HUES48 (cell line): ENCODE data around the gene ELF5.

Experiments used
- H3K27ac ChIP-seq: one replicate; pipeline ENCODE4 v1.7.0; 2013; ENCODE audit warnings: low read depth, low read length, inconsistent platforms
- H3K27me3 ChIP-seq: 2 replicates; pipeline ENCODE4 v1.6.1; 2013; ENCODE audit warnings: mild to moderate bottlenecking, low read length; ENCODE audit not compliant: control insufficient read depth, insufficient read depth
- H3K36me3 ChIP-seq: 2 replicates; pipeline ENCODE4 v1.6.1; 2013; ENCODE audit warnings: low read length; ENCODE audit not compliant: control insufficient read depth, insufficient read depth
- H3K4me1 ChIP-seq: 2 replicates; pipeline ENCODE4 v1.6.1; 2013; ENCODE audit warnings: mild to moderate bottlenecking, low read length; ENCODE audit not compliant: control insufficient read depth, insufficient read depth
- H3K4me3 ChIP-seq: 2 replicates; pipeline ENCODE4 v1.5.1; 2013; ENCODE audit warnings: mild to moderate bottlenecking, low read depth, low read length
- H3K9ac ChIP-seq: 2 replicates; pipeline ENCODE4 v1.6.1; 2013; ENCODE audit warnings: mild to moderate bottlenecking, low read depth, low read length, moderate library complexity
- H3K9me3 ChIP-seq: 2 replicates; pipeline ENCODE4 v1.6.1; 2013; ENCODE audit warnings: low read length; ENCODE audit not compliant: control insufficient read depth, insufficient read depth

The ELF5 gene

DNA sequence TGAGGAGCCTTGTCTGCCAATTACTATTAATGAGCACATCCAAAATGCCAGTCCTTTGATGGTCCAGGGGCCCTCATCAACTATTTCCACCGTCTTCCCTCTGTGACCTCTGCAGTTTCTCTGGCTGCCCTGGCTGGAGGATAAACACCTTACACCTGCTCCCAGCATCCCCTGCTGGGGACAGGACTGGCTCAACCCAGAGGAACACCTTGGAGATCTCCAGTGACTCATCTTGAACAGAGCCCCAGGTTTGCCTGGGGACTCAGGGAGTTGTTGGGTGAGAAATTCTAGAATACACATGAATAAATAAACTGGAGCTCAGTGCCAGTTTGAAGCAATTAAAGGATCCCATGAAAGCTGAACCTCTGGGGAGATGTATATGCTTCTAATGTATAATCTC, 24.0 kb upstream of the ELF5 start:
- Histone ChIP-seq H3K36me3 (no peaks in the 10 kb centered on the region), H3K4me1 (no peaks in the 10 kb centered on the region), H3K27me3 (no peaks in the 10 kb centered on the region), H3K9ac (no peak overlapping the region), H3K27ac (no peak overlapping the region), H3K9me3 (no peaks in the 10 kb centered on the region), H3K4me3 (no peak overlapping the region)

DNA sequence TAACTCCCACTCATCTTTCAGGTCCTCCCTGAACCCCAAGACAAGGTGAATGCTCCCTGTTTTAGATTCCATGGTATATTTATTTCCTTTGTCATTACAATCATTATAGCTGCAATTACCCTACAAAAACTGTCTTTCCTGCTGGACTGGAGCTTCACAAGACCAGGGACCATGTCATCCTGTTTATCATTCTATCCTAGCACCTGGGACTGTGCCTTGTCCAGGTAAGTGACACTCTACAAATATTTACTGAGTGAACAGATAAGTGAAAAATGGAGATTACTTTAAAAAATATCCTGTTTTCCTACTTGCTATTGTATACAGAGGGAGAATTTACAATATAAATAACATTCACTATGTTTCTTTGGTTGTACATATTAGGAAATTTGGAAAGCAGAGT, 22.5 kb upstream of the ELF5 start:
- no peak overlapping the region for H3K27ac ChIP-seq
- H3K4me3 ChIP-seq: no peak overlapping the region
- H3K27me3 ChIP-seq: no peaks in the 10 kb centered on the region

DNA sequence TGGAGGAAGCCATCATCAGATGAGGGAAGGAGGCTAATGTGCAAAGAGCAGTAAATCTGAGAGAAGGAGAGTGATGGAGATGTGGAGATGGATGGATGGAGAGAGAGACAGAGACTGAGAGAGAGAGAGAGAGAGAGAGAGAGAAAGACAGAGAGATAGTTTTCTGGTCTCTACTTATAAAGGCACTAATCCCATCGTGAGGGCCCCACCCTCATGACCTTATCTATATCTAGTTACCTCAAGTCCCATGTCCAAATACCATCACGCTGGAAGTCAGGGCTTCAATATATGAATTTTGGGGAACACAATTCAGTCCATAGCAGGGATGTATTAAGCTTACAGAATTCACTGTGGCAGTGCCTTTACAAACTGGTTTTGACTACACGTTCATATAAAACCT, 21.2 kb upstream of the ELF5 start:
- Histone ChIP-seq H3K27me3 (no peaks in the 10 kb centered on the region), H3K27ac (no peak overlapping the region), H3K36me3 (no peaks in the 10 kb centered on the region), H3K9me3 (no peaks in the 10 kb centered on the region), H3K4me3 (no peak overlapping the region), H3K4me1 (no peaks in the 10 kb centered on the region), H3K9ac (no peak overlapping the region)

More for the DNA sequence above, 22.5 kb upstream of the ELF5 start:
- H3K9me3 ChIP-seq: no peaks in the 10 kb centered on the region
- H3K9ac ChIP-seq: no peak overlapping the region
- H3K4me1 ChIP-seq: no peaks in the 10 kb centered on the region
- no peaks in the 10 kb centered on the region for H3K36me3 ChIP-seq

DNA sequence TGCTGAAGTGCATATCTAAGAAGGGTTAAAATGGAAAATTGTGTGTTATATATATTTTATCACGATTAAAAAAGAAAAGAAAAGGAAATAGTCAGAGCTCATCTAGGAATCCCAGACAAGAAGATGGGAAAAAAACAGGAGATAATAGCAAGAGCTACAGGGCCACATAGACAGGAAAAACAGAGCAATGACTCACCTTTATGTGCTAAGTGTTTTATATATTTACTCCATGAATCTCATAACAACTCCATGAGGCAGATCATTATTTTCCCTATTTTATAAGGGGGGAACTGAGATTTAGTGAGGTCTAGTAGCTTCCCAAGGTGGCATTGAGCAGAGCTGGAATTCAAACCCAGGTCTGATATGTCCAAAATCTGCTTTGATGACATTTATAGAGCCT, 18.1 kb upstream of the ELF5 start:
- Histone ChIP-seq H3K4me3 (no peak overlapping the region), H3K27ac (no peak overlapping the region), H3K9ac (no peak overlapping the region), H3K4me1 (no peaks in the 10 kb centered on the region), H3K27me3 (no peaks in the 10 kb centered on the region), H3K36me3 (no peaks in the 10 kb centered on the region), H3K9me3 (no peaks in the 10 kb centered on the region)

DNA sequence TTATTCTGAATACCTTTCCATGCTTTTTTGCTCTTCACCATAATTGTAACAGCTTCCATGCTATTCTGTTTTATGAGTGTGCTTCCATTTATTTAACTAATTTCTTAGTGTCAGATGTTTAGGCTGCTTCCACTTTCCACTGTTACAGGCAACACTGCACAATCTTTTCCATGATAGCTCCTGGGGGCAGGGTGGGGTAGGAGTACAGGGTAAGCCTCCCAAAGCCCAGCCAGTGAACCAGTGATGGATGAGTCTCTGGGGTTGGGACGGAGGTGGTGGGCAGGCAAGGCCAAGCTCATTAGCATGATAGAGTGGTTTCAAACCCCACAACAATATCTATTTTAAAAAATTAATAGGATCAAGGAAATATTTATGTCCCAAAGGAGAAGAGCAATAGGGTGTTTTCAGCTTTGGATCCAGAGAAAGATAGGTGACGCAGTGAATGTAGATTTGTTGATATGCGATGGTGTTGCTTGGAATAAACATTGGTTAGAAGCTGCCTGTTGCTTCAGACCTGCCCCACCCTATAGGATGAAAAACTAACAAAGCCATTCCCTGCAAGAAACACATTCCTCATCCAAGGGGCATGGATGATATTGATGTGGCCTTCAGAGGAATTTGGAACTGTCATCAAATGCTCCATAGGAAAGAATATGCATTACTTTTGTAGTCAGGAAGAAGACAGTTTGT, 17.1 kb upstream of the ELF5 start:
- H3K9me3 ChIP-seq: no peaks in the 10 kb centered on the region
- no peak overlapping the region for H3K4me3 ChIP-seq
- no peak overlapping the region for H3K9ac ChIP-seq
- no peak overlapping the region for H3K27ac ChIP-seq
- H3K4me1 ChIP-seq: no peaks in the 10 kb centered on the region
- H3K27me3 ChIP-seq: no peaks in the 10 kb centered on the region
- no peaks in the 10 kb centered on the region for H3K36me3 ChIP-seq

DNA sequence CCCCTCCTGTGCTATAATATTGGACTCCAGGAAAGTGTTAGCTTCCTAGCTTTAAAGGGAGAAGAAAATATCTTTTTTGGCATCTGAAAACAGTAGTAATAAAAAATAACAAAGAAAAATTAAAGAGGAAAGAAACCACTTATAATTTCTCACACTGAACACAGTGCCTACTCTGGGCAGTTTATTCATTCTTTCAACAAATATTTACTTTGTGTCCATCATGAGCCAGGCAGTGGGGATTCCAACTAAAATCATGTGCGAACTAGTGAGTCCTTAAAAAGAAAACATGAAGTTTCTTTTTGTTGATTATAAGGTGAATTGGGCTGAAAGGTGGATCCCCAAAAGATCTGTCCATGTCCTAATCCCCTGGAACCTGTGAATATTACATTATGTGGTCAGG, 16.0 kb upstream of the ELF5 start:
- Histone ChIP-seq H3K9me3 (no peaks in the 10 kb centered on the region), H3K4me1 (no peaks in the 10 kb centered on the region), H3K36me3 (no peaks in the 10 kb centered on the region), H3K27me3 (no peaks in the 10 kb centered on the region), H3K9ac (no peak overlapping the region), H3K4me3 (no peak overlapping the region), H3K27ac (no peak overlapping the region)

- H3K36me3 ChIP-seq: no peaks in the 10 kb centered on the region
- H3K27me3 ChIP-seq: no peaks in the 10 kb centered on the region
- H3K27ac ChIP-seq: no peak overlapping the region
- H3K4me3 ChIP-seq: no peak overlapping the region
- H3K9me3 ChIP-seq: no peaks in the 10 kb centered on the region
- no peak overlapping the region for H3K9ac ChIP-seq
- H3K4me1 ChIP-seq: no peaks in the 10 kb centered on the region
Observed at GRCh38 chr11:34528072-34528471, 14.5 kb upstream of the ELF5 start.

GRCh38 chr11:34525888-34526657, 12.5 kb upstream of the ELF5 start:
- Histone ChIP-seq H3K27ac (no peak overlapping the region), H3K36me3 (no peaks in the 10 kb centered on the region), H3K4me1 (no peaks in the 10 kb centered on the region)

GRCh38 chr11:34525098-34525497, 11.5 kb upstream of the ELF5 start:
- H3K4me3 ChIP-seq: no peak overlapping the region
- no peaks in the 10 kb centered on the region for H3K4me1 ChIP-seq
- no peak overlapping the region for H3K27ac ChIP-seq
- H3K9ac ChIP-seq: no peak overlapping the region
- H3K27me3 ChIP-seq: no peaks in the 10 kb centered on the region
- H3K36me3 ChIP-seq: no peaks in the 10 kb centered on the region
- no peaks in the 10 kb centered on the region for H3K9me3 ChIP-seq

More at GRCh38 chr11:34525888-34526657, 12.5 kb upstream of the ELF5 start:
- H3K4me3 ChIP-seq: no peak overlapping the region
- no peaks in the 10 kb centered on the region for H3K27me3 ChIP-seq
- H3K9me3 ChIP-seq: no peaks in the 10 kb centered on the region
- H3K9ac ChIP-seq: no peak overlapping the region

GRCh38 chr11:34524696-34525095, 11.1 kb upstream of the ELF5 start:
- Histone ChIP-seq H3K27ac (no peak overlapping the region), H3K36me3 (no peaks in the 10 kb centered on the region), H3K9ac (no peak overlapping the region), H3K4me3 (no peak overlapping the region), H3K27me3 (no peaks in the 10 kb centered on the region), H3K4me1 (no peaks in the 10 kb centered on the region), H3K9me3 (no peaks in the 10 kb centered on the region)

DNA sequence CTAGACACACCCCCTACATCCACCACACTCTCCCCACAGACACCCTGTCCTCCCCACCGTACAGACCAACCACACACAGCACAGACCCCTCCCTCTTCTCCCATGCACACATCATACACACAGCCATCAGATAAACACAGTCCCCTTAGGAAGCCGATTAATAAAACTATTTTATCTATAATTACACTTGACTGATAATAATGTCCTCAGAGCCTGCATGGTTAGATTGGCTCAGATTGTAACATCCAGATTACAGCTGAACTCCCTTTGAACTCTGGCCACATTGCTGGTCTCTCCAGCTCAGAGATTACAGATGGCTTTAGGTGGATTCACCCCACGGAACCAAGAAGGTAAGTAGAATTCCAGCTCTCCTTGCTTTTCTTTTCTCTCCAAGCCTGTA, 9.5 kb upstream of the ELF5 start:
- no peak overlapping the region for H3K9ac ChIP-seq
- no peaks in the 10 kb centered on the region for H3K4me1 ChIP-seq
- H3K27ac ChIP-seq: no peak overlapping the region
- H3K36me3 ChIP-seq: no peaks in the 10 kb centered on the region
- H3K27me3 ChIP-seq: no peaks in the 10 kb centered on the region
- H3K4me3 ChIP-seq: no peak overlapping the region
- no peaks in the 10 kb centered on the region for H3K9me3 ChIP-seq
